ENCODE measurements around the gene KHDC4. TPM values are rescaled to one million over a fixed set of nuclear protein-coding genes. Genes with fewer than 3 reads are reported as not detected.

KHDC4 gene
- total and polyA plus RNA-seq, 4 donors = 8.4 to 32.6 (median 14.8) TPM

GRCh38 chr1:155920717-155921116 lies 13.5 kb downstream of the KHDC4 start:
- H3K27ac ChIP-seq (ENCODE audit: low read depth in 1 of 2, low read length in 2 of 2) = no peak overlapping the region

DNA sequence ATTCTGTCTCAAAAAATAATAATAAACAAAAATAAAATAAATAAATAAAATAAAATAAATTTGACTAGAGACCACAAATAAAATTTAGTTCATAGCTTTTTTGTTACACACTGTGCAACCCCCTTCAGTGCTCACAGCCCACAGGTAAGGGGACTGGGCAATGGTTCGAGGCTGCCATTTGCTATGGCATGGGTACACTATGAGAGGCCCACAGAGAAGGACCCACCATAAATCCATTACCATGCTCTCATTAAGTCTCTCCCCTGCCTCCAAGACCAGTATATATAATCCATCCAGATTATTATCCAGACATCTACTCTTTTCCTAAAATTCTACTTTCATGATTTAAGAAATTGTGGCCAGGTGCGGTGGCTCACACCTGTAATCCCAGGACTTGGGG lies 14.4 kb downstream of the KHDC4 start:
- H3K4me1 ChIP-seq (ENCODE audit: control insufficient read depth in 4 of 4, insufficient read depth in 4 of 4, low read length in 3 of 4) = no peaks in the 10 kb centered on the region
- H3K9me3 ChIP-seq (ENCODE audit: control insufficient read depth in 4 of 4, low read length in 3 of 4) = no peaks in the 10 kb centered on the region
- no peak for DNase-seq (ENCODE audit: low spot score)
- TF ChIP-seq EGR1 (IDR thresholded peaks at IDR 0.05; ENCODE audit: low read depth in 2 of 2) = no peak
- TF ChIP-seq, protein P1, sequence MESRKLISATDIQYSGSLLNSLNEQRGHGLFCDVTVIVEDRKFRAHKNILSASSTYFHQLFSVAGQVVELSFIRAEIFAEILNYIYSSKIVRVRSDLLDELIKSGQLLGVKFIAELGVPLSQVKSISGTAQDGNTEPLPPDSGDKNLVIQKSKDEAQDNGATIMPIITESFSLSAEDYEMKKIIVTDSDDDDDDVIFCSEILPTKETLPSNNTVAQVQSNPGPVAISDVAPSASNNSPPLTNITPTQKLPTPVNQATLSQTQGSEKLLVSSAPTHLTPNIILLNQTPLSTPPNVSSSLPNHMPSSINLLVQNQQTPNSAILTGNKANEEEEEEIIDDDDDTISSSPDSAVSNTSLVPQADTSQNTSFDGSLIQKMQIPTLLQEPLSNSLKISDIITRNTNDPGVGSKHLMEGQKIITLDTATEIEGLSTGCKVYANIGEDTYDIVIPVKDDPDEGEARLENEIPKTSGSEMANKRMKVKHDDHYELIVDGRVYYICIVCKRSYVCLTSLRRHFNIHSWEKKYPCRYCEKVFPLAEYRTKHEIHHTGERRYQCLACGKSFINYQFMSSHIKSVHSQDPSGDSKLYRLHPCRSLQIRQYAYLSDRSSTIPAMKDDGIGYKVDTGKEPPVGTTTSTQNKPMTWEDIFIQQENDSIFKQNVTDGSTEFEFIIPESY (IDR thresholded peaks at IDR 0.05) = no peak
- TF ChIP-seq GABPA (IDR thresholded peaks at IDR 0.05 in 1 of 2, conservative IDR thresholded peaks at IDR 0.05 in 1 of 2) = no peak
- no peak for TF ChIP-seq YY1 (IDR thresholded peaks at IDR 0.05)
- TF ChIP-seq JUND (IDR thresholded peaks at IDR 0.05) = no peak
- TF ChIP-seq FOXA2 (IDR thresholded peaks at IDR 0.05) = no peak
- TF ChIP-seq HNF4A (conservative IDR thresholded peaks at IDR 0.05) = no peak
- TF ChIP-seq, protein P2, sequence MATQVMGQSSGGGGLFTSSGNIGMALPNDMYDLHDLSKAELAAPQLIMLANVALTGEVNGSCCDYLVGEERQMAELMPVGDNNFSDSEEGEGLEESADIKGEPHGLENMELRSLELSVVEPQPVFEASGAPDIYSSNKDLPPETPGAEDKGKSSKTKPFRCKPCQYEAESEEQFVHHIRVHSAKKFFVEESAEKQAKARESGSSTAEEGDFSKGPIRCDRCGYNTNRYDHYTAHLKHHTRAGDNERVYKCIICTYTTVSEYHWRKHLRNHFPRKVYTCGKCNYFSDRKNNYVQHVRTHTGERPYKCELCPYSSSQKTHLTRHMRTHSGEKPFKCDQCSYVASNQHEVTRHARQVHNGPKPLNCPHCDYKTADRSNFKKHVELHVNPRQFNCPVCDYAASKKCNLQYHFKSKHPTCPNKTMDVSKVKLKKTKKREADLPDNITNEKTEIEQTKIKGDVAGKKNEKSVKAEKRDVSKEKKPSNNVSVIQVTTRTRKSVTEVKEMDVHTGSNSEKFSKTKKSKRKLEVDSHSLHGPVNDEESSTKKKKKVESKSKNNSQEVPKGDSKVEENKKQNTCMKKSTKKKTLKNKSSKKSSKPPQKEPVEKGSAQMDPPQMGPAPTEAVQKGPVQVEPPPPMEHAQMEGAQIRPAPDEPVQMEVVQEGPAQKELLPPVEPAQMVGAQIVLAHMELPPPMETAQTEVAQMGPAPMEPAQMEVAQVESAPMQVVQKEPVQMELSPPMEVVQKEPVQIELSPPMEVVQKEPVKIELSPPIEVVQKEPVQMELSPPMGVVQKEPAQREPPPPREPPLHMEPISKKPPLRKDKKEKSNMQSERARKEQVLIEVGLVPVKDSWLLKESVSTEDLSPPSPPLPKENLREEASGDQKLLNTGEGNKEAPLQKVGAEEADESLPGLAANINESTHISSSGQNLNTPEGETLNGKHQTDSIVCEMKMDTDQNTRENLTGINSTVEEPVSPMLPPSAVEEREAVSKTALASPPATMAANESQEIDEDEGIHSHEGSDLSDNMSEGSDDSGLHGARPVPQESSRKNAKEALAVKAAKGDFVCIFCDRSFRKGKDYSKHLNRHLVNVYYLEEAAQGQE (IDR thresholded peaks at IDR 0.05) = no peak
- no peak for TF ChIP-seq TAF1 (conservative IDR thresholded peaks at IDR 0.05)
- no peak for TF ChIP-seq SP1 (IDR thresholded peaks at IDR 0.05)
- TF ChIP-seq, protein P3, sequence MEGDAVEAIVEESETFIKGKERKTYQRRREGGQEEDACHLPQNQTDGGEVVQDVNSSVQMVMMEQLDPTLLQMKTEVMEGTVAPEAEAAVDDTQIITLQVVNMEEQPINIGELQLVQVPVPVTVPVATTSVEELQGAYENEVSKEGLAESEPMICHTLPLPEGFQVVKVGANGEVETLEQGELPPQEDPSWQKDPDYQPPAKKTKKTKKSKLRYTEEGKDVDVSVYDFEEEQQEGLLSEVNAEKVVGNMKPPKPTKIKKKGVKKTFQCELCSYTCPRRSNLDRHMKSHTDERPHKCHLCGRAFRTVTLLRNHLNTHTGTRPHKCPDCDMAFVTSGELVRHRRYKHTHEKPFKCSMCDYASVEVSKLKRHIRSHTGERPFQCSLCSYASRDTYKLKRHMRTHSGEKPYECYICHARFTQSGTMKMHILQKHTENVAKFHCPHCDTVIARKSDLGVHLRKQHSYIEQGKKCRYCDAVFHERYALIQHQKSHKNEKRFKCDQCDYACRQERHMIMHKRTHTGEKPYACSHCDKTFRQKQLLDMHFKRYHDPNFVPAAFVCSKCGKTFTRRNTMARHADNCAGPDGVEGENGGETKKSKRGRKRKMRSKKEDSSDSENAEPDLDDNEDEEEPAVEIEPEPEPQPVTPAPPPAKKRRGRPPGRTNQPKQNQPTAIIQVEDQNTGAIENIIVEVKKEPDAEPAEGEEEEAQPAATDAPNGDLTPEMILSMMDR (IDR thresholded peaks at IDR 0.05; ENCODE audit: low read depth, low read length, missing input control) = no peak
- no peak for TF ChIP-seq FOXA1 (IDR thresholded peaks at IDR 0.05)
- no peak for TF ChIP-seq NR2F2 (IDR thresholded peaks at IDR 0.05)
- no peak overlapping the region for H3K27ac ChIP-seq (ENCODE audit: low read depth in 1 of 2, low read length in 2 of 2)
- H3K4me3 ChIP-seq (ENCODE audit: low read depth in 1 of 3, low read length in 3 of 3) = no peak overlapping the region
- 96% methylated on average over 2 of the region's 2 CpGs for WGBS
- H3K36me3 ChIP-seq (ENCODE audit: control insufficient read depth in 4 of 4, insufficient read depth in 3 of 4, low read depth in 1 of 4, low read length in 3 of 4) = peaks cover 22 to 85% (median 73%) of the 10 kb centered on the region in 4 donors
- no peak overlapping the region for H3K9ac ChIP-seq (ENCODE audit: low read depth in 1 of 2, low read length in 2 of 2)
- no peaks in the 10 kb centered on the region for H3K27me3 ChIP-seq (ENCODE audit: control insufficient read depth in 4 of 4, insufficient read depth in 4 of 4, low read length in 3 of 4)

More at GRCh38 chr1:155920717-155921116, 13.5 kb downstream of the KHDC4 start:
- H3K9me3 ChIP-seq (ENCODE audit: control insufficient read depth in 4 of 4, low read length in 3 of 4) = no peaks in the 10 kb centered on the region
- TF ChIP-seq NR2F2 (IDR thresholded peaks at IDR 0.05) (no peak), YY1 (IDR thresholded peaks at IDR 0.05) (no peak), JUND (IDR thresholded peaks at IDR 0.05) (no peak), SP1 (IDR thresholded peaks at IDR 0.05) (no peak), TAF1 (conservative IDR thresholded peaks at IDR 0.05) (no peak)
- TF ChIP-seq, protein P3 (IDR thresholded peaks at IDR 0.05; ENCODE audit: low read depth, low read length, missing input control) = no peak
- no peak for DNase-seq (ENCODE audit: low spot score)
- peaks cover 25 to 83% (median 74%) of the 10 kb centered on the region in 4 donors for H3K36me3 ChIP-seq (ENCODE audit: control insufficient read depth in 4 of 4, insufficient read depth in 3 of 4, low read depth in 1 of 4, low read length in 3 of 4)
- H3K9ac ChIP-seq (ENCODE audit: low read depth in 1 of 2, low read length in 2 of 2) = no peak overlapping the region
- no peaks in the 10 kb centered on the region for H3K27me3 ChIP-seq (ENCODE audit: control insufficient read depth in 4 of 4, insufficient read depth in 4 of 4, low read length in 3 of 4)
- WGBS = 96% methylated on average over 3 of the region's 3 CpGs
- H3K4me3 ChIP-seq (ENCODE audit: low read depth in 1 of 3, low read length in 3 of 3) = no peak overlapping the region
- H3K4me1 ChIP-seq (ENCODE audit: control insufficient read depth in 4 of 4, insufficient read depth in 4 of 4, low read length in 3 of 4) = no peaks in the 10 kb centered on the region
